Head of caudate nucleus (tissue), 42 donors: Measurements from ENCODE around the gene UNC50.
"Not testable (repeated sequence)": the region's sequence is repeated elsewhere in the genome, so short reads cannot be mapped to it uniquely, and the experiment has no call there.

Source experiments
- DNase-seq, 42 donors: peaks; one replicate each; pipeline versions ENCODE4 v3.0.0 to v3.0.0-alpha.2; 2020 to 2021; ENCODE audit warnings: mixed read lengths in 7 of 42
- intact Hi-C: fragments of 100-400 bp; cut with DNase I; formaldehyde crosslinking; loops from one replicate; pipeline ENCODE4 v1.15.0; 2022

UNC50 gene

GRCh38 chr2:98572676-98573075 lies 35.7 kb upstream of the UNC50 start:
- DNase-seq = peak; percentile 28 to 90 (median 68)
- intact Hi-C loops = no loop called here

GRCh38 chr2:98573426-98573825 lies 35.0 kb upstream of the UNC50 start:
- intact Hi-C loops = no loop called here
- DNase-seq = peak in 1 of 42 donors; percentile 11

- no peak for DNase-seq
- intact Hi-C loops = no loop called here
Measured at GRCh38 chr2:98576666-98577312, 31.6 kb upstream of the UNC50 start.

GRCh38 chr2:98577313-98577712 lies 31.1 kb upstream of the UNC50 start:
- DNase-seq = peak in 1 of 42 donors; percentile 28
- intact Hi-C loops = no loop called here

- DNase-seq = peak in 2 of 42 donors; percentile 15 to 25
- intact Hi-C loops = no loop called here
Measured at GRCh38 chr2:98578231-98578630, 30.2 kb upstream of the UNC50 start.

- DNase-seq = peak in 4 of 42 donors; percentile 5 to 30 (median 23)
- intact Hi-C loops = no loop called here
Measured at GRCh38 chr2:98579926-98580325, 28.5 kb upstream of the UNC50 start.

GRCh38 chr2:98580656-98581284 lies 27.6 kb upstream of the UNC50 start:
- DNase-seq = peak in 2 of 42 donors; percentile 5 to 6
- intact Hi-C loops = no loop called here

GRCh38 chr2:98582523-98582922 lies 25.9 kb upstream of the UNC50 start:
- intact Hi-C loops = no loop called here
- DNase-seq = no peak

GRCh38 chr2:98583276-98583675 lies 25.1 kb upstream of the UNC50 start:
- peak in 2 of 42 donors; percentile 7 to 25 for DNase-seq
- intact Hi-C loops = no loop called here

GRCh38 chr2:98583816-98584618 lies 24.4 kb upstream of the UNC50 start:
- peak in 2 of 42 donors; percentile 7 to 15 for DNase-seq
- intact Hi-C loops = no loop called here

GRCh38 chr2:98585386-98585785 lies 23.0 kb upstream of the UNC50 start:
- DNase-seq = peak in 3 of 42 donors; percentile 3 to 39 (median 13)
- intact Hi-C loops = no loop called here

GRCh38 chr2:98586551-98587140 lies 21.7 kb upstream of the UNC50 start:
- peak in 8 of 42 donors; percentile 14 to 44 (median 26) for DNase-seq
- intact Hi-C loops = no loop called here

- peak in 2 of 42 donors; percentile 12 to 28 for DNase-seq
- intact Hi-C loops = no loop called here
Measured at GRCh38 chr2:98588880-98589431, 19.4 kb upstream of the UNC50 start.

- intact Hi-C loops = no loop called here
- DNase-seq = peak in 5 of 42 donors; percentile 28 to 48 (median 34)
Measured at GRCh38 chr2:98589489-98589888, 18.9 kb upstream of the UNC50 start.

- intact Hi-C loops = no loop called here
- DNase-seq = no peak
Measured at GRCh38 chr2:98592565-98592964, 15.8 kb upstream of the UNC50 start.

- intact Hi-C loops = not testable (repeated sequence)
Measured at GRCh38 chr2:98594665-98595064, 13.7 kb upstream of the UNC50 start.

GRCh38 chr2:98598781-98599428 lies 9.5 kb upstream of the UNC50 start:
- intact Hi-C loops = no loop called here
- no peak for DNase-seq

More at GRCh38 chr2:98594665-98595064, 13.7 kb upstream of the UNC50 start:
- not testable (repeated sequence) for DNase-seq

GRCh38 chr2:98601532-98602132 lies 6.8 kb upstream of the UNC50 start:
- peak in 2 of 42 donors; percentile 25 to 37 for DNase-seq
- intact Hi-C loops = no loop called here
